NB4 (cell line): Measurements from ENCODE around the gene RNF150.

Source experiments
- DNase-seq: peaks from one replicate; pipeline ENCODE4 v3.0.0; 2010; ENCODE audit warnings: low read depth
- H3K4me3 ChIP-seq: one replicate; pipeline ENCODE4 v1.5.1; 2011; ENCODE audit warnings: mild to moderate bottlenecking, low read depth, low read length, moderate library complexity
- CTCF ChIP-seq: IDR thresholded peaks from one replicate; pipeline ENCODE4 v1.5.1; 2012; ENCODE audit warnings: low read depth, low read length
- MAX ChIP-seq: IDR thresholded peaks from 2 replicates; pipeline ENCODE4 v1.6.1; 2011; ENCODE audit warnings: low read depth, low read length
- MYC ChIP-seq: IDR thresholded peaks from 2 replicates; pipeline ENCODE4 v1.6.1; 2011; ENCODE audit warnings: low read depth, low read length
- POLR2A ChIP-seq: IDR thresholded peaks from 2 replicates; pipeline ENCODE4 v1.6.1; 2011; ENCODE audit warnings: mild to moderate bottlenecking; ENCODE audit not compliant: insufficient read length; ENCODE audit errors: extremely low read depth

Gene RNF150

DNA sequence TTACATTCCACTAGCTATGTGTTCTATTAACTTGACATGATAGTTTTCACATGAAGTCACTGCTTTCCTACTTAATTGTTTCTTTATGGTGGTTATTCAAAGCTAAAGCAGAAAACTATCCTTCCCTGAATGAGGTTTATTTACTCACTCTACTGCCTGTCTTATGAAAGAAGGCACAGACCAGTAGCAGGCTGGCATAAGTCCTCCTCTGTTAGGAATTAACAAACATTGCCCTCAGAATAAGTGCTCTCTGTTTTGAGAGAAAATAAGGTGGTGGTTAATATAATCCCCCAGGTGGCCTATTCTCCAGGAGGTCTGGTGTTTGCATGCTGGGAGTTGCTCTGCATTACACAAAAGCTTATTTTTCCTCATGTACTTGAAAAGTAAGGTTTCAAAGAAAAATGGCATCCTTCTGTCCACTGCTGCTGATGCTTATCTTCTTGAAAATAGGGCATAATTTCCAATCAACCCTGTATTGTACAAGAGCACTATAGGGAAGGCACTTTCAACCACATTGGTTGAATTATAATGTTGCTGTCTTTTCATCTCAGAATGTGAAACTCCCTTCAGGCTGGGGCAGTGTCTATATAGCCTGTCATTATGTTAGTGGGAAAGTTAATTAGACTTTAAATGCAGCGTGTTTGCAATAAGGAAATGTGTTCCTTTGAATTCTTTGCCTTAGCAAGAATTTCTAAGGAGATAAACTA is 257.4 kb downstream of the RNF150 start:
- no peak overlapping the region for H3K4me3 ChIP-seq
- no peak for DNase-seq
- TF ChIP-seq POLR2A (no peak), MAX (no peak), CTCF (no peak), MYC (no peak)

- no peak for DNase-seq
- TF ChIP-seq CTCF: no peak
- no peak for TF ChIP-seq MYC
- no peak for TF ChIP-seq POLR2A
- no peak for TF ChIP-seq MAX
- no peak overlapping the region for H3K4me3 ChIP-seq
Measured at GRCh38 chr4:140874056-140874455, 259.2 kb downstream of the RNF150 start.

GRCh38 chr4:140871368-140871767 is 261.9 kb downstream of the RNF150 start:
- H3K4me3 ChIP-seq: no peak overlapping the region
- no peak for DNase-seq
- TF ChIP-seq MAX: no peak
- TF ChIP-seq CTCF: no peak
- no peak for TF ChIP-seq MYC
- TF ChIP-seq POLR2A: no peak

DNA sequence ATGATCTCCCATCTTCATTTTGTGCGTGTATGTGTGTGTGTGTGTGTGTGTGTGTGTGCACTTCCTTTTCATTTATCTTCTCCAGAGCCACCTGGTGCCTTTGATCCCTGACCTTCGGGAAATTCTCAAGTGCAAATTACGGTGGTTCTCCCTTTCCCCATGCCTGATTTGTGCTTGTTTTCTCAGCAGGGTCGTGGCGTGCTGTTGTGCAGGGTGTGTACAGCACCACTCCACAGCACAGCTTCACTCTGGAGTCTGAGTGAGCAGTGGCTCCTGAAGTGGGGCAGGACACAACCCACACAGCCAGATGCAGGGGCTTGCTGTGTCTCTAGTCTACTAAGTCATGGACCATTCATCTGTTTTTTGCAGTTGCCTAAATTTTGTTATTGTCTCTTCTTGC is 262.8 kb downstream of the RNF150 start:
- no peak for DNase-seq
- TF ChIP-seq POLR2A (no peak), MAX (no peak), MYC (no peak), CTCF (no peak)
- no peak overlapping the region for H3K4me3 ChIP-seq

DNA sequence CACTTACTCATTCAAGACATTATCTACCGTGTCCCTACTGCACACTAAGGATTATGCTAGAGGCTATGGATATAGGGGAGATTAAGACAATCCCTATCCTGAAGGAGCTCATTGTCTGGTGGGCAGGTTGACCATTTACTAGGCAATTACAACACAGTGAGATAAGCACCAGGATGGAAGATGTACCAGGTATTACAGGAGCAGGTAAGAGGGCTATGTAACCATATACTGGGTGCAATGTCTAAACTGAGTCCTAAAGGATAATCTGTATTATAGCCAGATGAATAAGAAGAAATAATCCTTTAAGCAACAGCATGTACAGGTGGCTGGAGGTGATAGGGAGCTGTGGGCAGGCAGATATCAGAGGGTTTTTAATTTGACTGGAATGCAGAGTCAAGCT is 263.8 kb downstream of the RNF150 start:
- no peak for TF ChIP-seq MAX
- TF ChIP-seq MYC: no peak
- no peak for TF ChIP-seq CTCF
- no peak for TF ChIP-seq POLR2A
- DNase-seq: no peak
- no peak overlapping the region for H3K4me3 ChIP-seq

GRCh38 chr4:140867356-140867755 is 265.9 kb downstream of the RNF150 start:
- TF ChIP-seq MAX (no peak), MYC (no peak), POLR2A (no peak), CTCF (no peak)

More at GRCh38 chr4:140867356-140867755, 265.9 kb downstream of the RNF150 start:
- no peak overlapping the region for H3K4me3 ChIP-seq
- DNase-seq: no peak
